ENCODE results near the gene CCDC78. TPM values are rescaled to one million over a fixed set of nuclear protein-coding genes. Genes with fewer than 3 reads are reported as not detected.

Gene CCDC78
- total and polyA plus RNA-seq, 2 of the 4 experiments (the other 2 are of a cell fraction) = 0.54 to 4.6 TPM

DNA sequence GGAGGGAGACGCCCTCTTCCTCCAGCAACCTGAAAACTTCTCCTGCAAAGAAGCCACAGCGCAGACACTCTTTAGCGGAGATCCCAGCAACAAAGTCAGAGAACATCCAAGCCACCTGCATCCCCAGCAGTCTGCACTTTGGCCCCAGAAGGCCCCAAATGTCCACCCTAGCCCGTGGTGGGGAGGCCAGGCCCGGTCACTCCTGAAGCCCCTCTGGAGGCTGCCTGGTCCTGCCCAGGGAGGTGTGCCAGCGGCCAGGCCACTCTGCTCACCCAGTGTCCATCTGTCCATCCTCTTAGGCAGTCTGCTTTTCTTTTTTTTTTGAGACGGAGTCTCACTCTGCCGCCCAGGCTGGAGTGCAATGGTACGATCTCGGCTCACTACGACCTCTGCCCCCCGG lies 6.1 kb upstream of the CCDC78 start:
- Histone ChIP-seq H3K56ac (ENCODE audit: extremely low read depth, insufficient read depth, low read length) (no peak overlapping the region), H2BK20ac (ENCODE audit: low read depth, low read length) (no peak overlapping the region), H3K9me1 (ENCODE audit: insufficient read depth, low read length) (peaks cover under 1% of the 10 kb centered on the region; the same call in 1 of the 2 replicates), H3K9ac (ENCODE audit: low read depth, low read length) (no peak overlapping the region), H3K9me3 (ENCODE audit: control insufficient read depth, insufficient read depth, low read length) (no peaks in the 10 kb centered on the region), H2AFZ (replicated peaks; ENCODE audit: low read length, poor library complexity) (no peak overlapping the region), H3K79me1 (ENCODE audit: low read depth in 1 of 2, low read length in 2 of 2) (peaks cover 0 to 7% of the 10 kb centered on the region in 2 experiments; a peak in 2 of 4 replicates), H2BK5ac (ENCODE audit: low read depth, low read length, poor library complexity, severe bottlenecking) (no peak overlapping the region), H3K4ac (ENCODE audit: low read depth, low read length) (no peak overlapping the region), H3K36me3 (ENCODE audit: control insufficient read depth, insufficient read depth, low read length) (peaks cover 46% of the 10 kb centered on the region), H4K91ac (ENCODE audit: insufficient read depth, low read depth, low read length) (no peak overlapping the region), H3K27me3 (ENCODE audit: control insufficient read depth, insufficient read depth, low read length) (no peaks in the 10 kb centered on the region), H3K23ac (ENCODE audit: low read depth, low read length) (no peak overlapping the region), H4K5ac (ENCODE audit: low read depth, low read length) (no peak overlapping the region), H2BK120ac (ENCODE audit: low read depth, low read length) (no peak overlapping the region), H3K14ac (replicated peaks; ENCODE audit: low read depth, low read length) (no peak overlapping the region), H3K4me1 (ENCODE audit: control insufficient read depth, insufficient read depth, low read length) (peaks cover 3% of the 10 kb centered on the region), H3K27ac (ENCODE audit: insufficient read depth, low read length) (no peak overlapping the region), H4K8ac (ENCODE audit: low read depth in 2 of 2, low read length in 2 of 2) (no peak overlapping the region), H3K4me3 (ENCODE audit: insufficient read depth, low read depth, low read length) (no peak overlapping the region), H3K18ac (ENCODE audit: low read depth, low read length) (no peak overlapping the region), H2AK9ac (replicated peaks; ENCODE audit: low read depth, low read length, poor library complexity) (no peak overlapping the region), H2AK5ac (ENCODE audit: low read depth, low read length) (no peak overlapping the region), H3K4me2 (ENCODE audit: low read depth, low read length) (no peak overlapping the region), H2BK15ac (ENCODE audit: low read depth, low read length) (no peak overlapping the region), H4K20me1 (ENCODE audit: insufficient read depth, low read length) (peaks cover 4% of the 10 kb centered on the region)
- no peak for ATAC-seq (ENCODE audit: low read depth)
- in situ Hi-C loops (cut with MboI; ENCODE audit: low sequenced_read_pairs) (no loop called here), intact Hi-C loops (cut with micrococcal nuclease) (no loop called here), dilution Hi-C loops (cut with HindIII; ENCODE audit: low sequenced_read_pairs, unreplicated experiment) (no loop called here)
- ChIA-PET CTCF (no interaction called here), POLR2A (ENCODE audit: unreplicated experiment) (no interaction called here)
- no TSS peak for BruUV-seq (replicated peaks)
- 84% methylated on average over 6 of the region's 12 CpGs; no CpG with 5 or more reads in 1 of the 2 experiments for WGBS, 2 experiments (ENCODE audit: extremely low coverage in 2 of 2, insufficient read length in 1 of 2)
- TF ChIP-seq RAD21 (IDR thresholded peaks at IDR 0.05; ENCODE audit: low read length) (no peak), CEBPB (IDR thresholded peaks at IDR 0.05; ENCODE audit: low read depth, low read length) (no peak)
- no peak for DNase-seq

All from IMR-90 (cell line).